ENCODE measurements around the gene DDX27.
A peak's percentile ranks its signal among the peaks of the same experiment; 100 is the strongest.

- TF ChIP-seq POLR2A (IDR thresholded peaks at IDR 0.05): no peak
- TF ChIP-seq POLR2AphosphoS5 (IDR thresholded peaks at IDR 0.05): no peak
- TF ChIP-seq CTCF (IDR thresholded peaks at IDR 0.05): peak; percentile 29 to 64 (median 52)
Measured at GRCh38 chr20:49245921-49246740, 26.9 kb downstream of the DDX27 start.

Data from breast epithelium (tissue), 3 donors.